ENCODE results near the gene TSFM. TPM values are rescaled to one million over a fixed set of nuclear protein-coding genes. Genes with fewer than 3 reads are reported as not detected.
A peak's percentile ranks its signal among the peaks of the same experiment; 100 is the strongest.

TSFM gene
- total RNA-seq, 1 donor from 2014 or later: 18.1 TPM

DNA sequence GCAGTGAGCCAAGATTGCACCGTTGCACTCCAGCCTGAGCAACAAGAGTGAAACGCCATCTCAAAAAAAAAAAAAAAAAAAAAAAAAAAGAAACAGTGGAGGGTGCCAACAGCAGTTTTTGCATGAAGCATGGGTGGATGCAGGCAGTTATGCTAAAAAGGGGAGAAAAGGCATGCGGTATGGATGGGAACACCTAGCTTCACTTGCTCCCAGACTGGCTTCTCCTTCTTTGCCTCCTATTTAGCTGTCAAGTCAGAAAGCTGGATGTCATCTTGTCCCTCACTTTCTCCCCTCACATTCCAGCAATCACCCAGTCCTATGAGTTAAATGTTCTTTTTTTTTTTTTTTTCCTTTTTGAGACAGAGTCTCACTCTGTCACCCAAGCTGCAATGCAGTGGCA lies 7.5 kb upstream of the TSFM start:
- no peak overlapping the region for H3K4me3 Mint-ChIP-seq
- H4K20me1 ChIP-seq (ENCODE audit: low read depth): no peaks in the 10 kb centered on the region
- peaks cover 17% of the 10 kb centered on the region for H3K4me1 Mint-ChIP-seq
- no peak overlapping the region for H3K4me2 ChIP-seq
- H3K4me1 ChIP-seq: no peaks in the 10 kb centered on the region
- TF ChIP-seq CTCF (IDR thresholded peaks at IDR 0.05): no peak
- no peak for TF ChIP-seq EZH2 (IDR thresholded peaks at IDR 0.05)
- TF ChIP-seq EZH2phosphoT487 (IDR thresholded peaks at IDR 0.05): no peak
- H3K9me3 Mint-ChIP-seq: peaks cover 2% of the 10 kb centered on the region
- no peak overlapping the region for H3K9ac ChIP-seq
- H3K27ac Mint-ChIP-seq: no peak overlapping the region
- no peak for DNase-seq (ENCODE audit: low spot score)
- H2AFZ ChIP-seq (replicated peaks): no peak overlapping the region
- H3K27me3 Mint-ChIP-seq (ENCODE audit: insufficient read depth, low read depth): peaks cover 5% of the 10 kb centered on the region
- H3K36me3 ChIP-seq: no peaks in the 10 kb centered on the region
- H3K27me3 ChIP-seq: peaks cover 12% of the 10 kb centered on the region
- H3K36me3 Mint-ChIP-seq: peaks cover 4% of the 10 kb centered on the region
- no peak overlapping the region for H3K4me3 ChIP-seq
- H3K79me2 ChIP-seq (ENCODE audit: low read depth): peaks cover 8% of the 10 kb centered on the region
- no peaks in the 10 kb centered on the region for H3K9me3 ChIP-seq (ENCODE audit: low read depth)
- no peak overlapping the region for H3K27ac ChIP-seq
- H3F3A ChIP-seq (ENCODE audit: low read depth): peaks cover 14% of the 10 kb centered on the region

- Histone ChIP-seq H3K27me3 (peaks cover 12% of the 10 kb centered on the region), H3K27ac (no peak overlapping the region), H3K36me3 (no peaks in the 10 kb centered on the region), H3K4me1 (no peaks in the 10 kb centered on the region), H3K9me3 (ENCODE audit: low read depth) (no peaks in the 10 kb centered on the region), H3K9ac (no peak overlapping the region), H2AFZ (replicated peaks) (no peak overlapping the region), H3K4me3 (no peak overlapping the region), H3F3A (ENCODE audit: low read depth) (peaks cover 14% of the 10 kb centered on the region), H4K20me1 (ENCODE audit: low read depth) (no peaks in the 10 kb centered on the region), H3K4me2 (no peak overlapping the region), H3K79me2 (ENCODE audit: low read depth) (peaks cover 8% of the 10 kb centered on the region)
- H3K4me3 Mint-ChIP-seq: no peak overlapping the region
- no peak for DNase-seq (ENCODE audit: low spot score)
- no peaks in the 10 kb centered on the region for H3K36me3 Mint-ChIP-seq
- peaks cover 13% of the 10 kb centered on the region for H3K4me1 Mint-ChIP-seq
- TF ChIP-seq CTCF (IDR thresholded peaks at IDR 0.05) (peak; percentile 21), EZH2phosphoT487 (IDR thresholded peaks at IDR 0.05) (no peak)
- peaks cover 5% of the 10 kb centered on the region for H3K27me3 Mint-ChIP-seq (ENCODE audit: insufficient read depth, low read depth)
- H3K27ac Mint-ChIP-seq: no peak overlapping the region
- peaks cover 2% of the 10 kb centered on the region for H3K9me3 Mint-ChIP-seq
Observed at GRCh38 chr12:57775563-57776246, 6.9 kb upstream of the TSFM start.

DNA sequence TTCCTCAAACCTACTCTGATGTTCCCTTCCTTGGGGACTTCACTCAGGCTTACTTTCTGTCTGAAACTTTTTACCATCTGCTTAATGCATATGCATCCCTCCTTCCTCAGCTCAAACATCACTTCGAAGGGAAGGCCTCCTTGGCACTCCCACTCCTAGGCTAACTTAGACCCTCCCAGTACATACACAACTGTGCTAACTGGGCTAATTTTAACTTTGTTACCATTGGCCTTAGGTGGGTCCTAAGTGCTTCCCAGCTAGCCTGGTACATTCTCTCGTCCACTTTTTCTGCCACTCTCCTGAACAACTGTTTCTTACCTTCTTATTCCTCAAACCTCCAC lies 6.4 kb upstream of the TSFM start:
- Mint-ChIP-seq H3K4me3 (no peak overlapping the region), H3K36me3 (no peaks in the 10 kb centered on the region), H3K27me3 (ENCODE audit: insufficient read depth, low read depth) (peaks cover 5% of the 10 kb centered on the region), H3K4me1 (peaks cover 9% of the 10 kb centered on the region), H3K27ac (no peak overlapping the region), H3K9me3 (peaks cover 2% of the 10 kb centered on the region)
- no peak for DNase-seq (ENCODE audit: low spot score)
- Histone ChIP-seq H4K20me1 (ENCODE audit: low read depth) (no peaks in the 10 kb centered on the region), H3K9me3 (ENCODE audit: low read depth) (no peaks in the 10 kb centered on the region), H3K27ac (no peak overlapping the region), H3K9ac (no peak overlapping the region), H2AFZ (replicated peaks) (no peak overlapping the region), H3K4me1 (no peaks in the 10 kb centered on the region), H3K4me2 (no peak overlapping the region), H3F3A (ENCODE audit: low read depth) (peaks cover 14% of the 10 kb centered on the region), H3K27me3 (peaks cover 12% of the 10 kb centered on the region), H3K36me3 (no peaks in the 10 kb centered on the region), H3K79me2 (ENCODE audit: low read depth) (peaks cover 3% of the 10 kb centered on the region), H3K4me3 (no peak overlapping the region)
- no peak for TF ChIP-seq EZH2 (IDR thresholded peaks at IDR 0.05)
- no peak for TF ChIP-seq EZH2phosphoT487 (IDR thresholded peaks at IDR 0.05)
- TF ChIP-seq CTCF (IDR thresholded peaks at IDR 0.05): no peak
